Activated CD8-positive, alpha-beta memory T cell treated with anti-CD3 and anti-CD28 coated beads for 48 hours (primary cell): Measurements from ENCODE around the gene POP4.
"Not testable (repeated sequence)": the region's sequence is repeated elsewhere in the genome, so short reads cannot be mapped to it uniquely, and the experiment has no call there.

Experiments
- DNase-seq, 3 experiments: peaks; one replicate each; pipeline ENCODE4 v3.0.0-alpha.2; 2020; ENCODE audit warnings: low read depth in 2 of 3, low spot score in 2 of 3

The POP4 gene, protein sequence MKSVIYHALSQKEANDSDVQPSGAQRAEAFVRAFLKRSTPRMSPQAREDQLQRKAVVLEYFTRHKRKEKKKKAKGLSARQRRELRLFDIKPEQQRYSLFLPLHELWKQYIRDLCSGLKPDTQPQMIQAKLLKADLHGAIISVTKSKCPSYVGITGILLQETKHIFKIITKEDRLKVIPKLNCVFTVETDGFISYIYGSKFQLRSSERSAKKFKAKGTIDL

DNA sequence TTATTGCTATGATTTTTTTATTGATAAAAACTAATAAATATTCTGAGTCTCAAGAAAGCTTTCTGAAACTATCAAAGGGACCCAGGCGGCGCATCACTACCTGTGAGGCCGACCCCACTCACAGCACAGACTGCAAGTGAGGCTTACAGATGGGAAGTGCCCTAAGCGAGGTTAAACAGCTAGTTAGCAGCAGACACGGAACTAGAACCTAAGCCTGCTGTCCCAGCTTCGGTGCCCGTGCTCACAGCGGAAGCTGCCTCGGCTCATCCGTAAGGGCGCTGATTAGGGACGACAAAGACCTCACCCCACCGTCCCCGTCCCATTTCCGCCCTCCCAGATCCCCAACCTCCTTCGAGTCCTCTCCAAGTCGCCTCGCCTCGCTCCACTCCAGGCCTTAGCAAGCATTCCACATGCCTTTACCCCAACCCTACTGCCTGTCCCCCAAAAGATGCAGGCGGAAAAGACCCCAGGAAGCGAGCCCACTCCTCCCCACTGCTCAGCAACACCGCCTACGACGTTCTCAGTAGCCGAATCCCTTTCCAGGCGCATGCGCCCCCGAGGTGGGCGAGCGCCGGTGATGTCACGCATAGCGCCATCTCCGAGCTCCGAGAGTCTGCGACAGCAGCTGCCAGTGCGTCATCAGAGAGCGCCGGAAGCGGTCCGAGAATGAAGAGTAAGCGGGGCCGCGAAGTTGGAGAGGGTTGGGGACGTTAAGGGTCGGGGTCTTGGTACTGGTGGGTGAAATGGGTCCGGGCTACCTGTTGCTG lies at the start of gene POP4:
TSS of gene POP4 (plus strand) at position 631 of the 767 bp plus-strand sequence. CDS start at position 667, 36 bp downstream.
- DNase-seq, result peak; percentile 93 to 99 (median 99)

DNA sequence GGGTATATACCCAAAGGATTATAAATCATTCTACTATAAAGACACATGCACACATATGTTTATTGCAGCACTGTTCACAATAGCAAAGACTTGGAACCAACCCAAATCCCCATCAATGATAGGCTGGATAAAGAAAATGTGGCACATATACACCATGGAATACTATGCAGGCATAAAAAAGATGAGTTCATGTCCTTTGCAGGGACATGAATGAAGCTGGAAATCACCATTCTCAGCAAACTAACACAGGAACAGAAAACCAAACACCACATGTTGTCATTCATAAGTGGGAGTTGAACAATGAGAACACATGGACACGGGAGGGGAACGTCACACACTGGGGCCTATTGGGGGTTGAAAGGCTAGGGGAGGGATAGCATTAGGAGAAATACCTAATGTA lies 47.0 kb upstream of the POP4 start:
- not testable (repeated sequence) for DNase-seq

DNA sequence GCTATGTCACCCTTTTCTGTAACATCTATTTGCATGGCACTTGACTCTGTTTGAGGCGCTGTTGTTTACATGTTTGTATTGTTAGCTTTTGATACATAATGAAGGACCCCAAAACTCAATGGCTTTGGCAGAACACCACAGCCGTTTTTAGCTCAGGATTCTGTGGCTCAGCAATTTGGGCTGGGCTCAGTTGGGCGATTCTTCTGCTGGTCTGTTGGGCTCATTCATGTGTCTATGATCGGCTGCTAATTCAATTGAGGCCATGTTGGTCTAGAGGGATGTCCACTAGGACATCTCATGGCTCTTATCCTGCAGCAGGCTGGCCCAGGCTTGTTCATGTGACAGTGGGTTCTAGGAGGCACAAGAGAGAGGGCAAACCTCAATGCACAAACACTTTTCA lies 46.3 kb upstream of the POP4 start:
- DNase-seq, result no peak

DNA sequence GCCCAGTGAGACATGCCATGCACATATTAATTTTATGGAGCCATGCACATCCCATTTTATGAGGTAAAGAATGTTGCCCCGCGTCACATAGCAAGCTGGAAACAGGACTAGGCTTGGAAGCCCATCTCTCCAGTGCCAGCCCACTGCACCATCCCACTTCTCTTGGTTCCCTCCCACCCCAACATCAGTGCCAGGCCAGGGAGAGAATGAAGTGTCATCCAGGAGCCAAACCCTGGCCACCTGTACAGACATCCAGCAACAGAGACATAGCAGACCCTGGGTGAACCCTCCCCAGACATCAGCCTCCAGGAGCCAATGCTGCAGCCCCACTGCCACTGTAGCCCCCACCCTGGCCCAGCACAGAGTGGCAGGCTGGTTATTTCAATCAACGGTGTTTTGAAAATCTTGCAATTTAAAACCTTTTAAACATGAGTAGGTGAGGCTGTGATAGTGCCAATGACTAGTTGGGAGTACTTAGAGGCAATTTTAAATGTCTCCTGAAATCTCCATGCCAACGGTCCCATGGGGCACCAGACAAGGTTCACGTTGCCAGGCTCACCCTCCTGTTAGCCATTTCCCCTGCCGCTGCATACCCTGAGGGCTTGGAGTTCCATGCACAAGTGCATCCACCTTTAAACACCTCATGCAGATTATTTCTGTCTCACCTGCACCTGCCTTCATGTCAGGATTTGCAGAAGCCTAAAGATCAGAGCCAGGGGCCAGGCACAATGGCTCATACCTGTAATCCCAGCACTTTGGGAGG lies 45.6 kb upstream of the POP4 start:
- no peak for DNase-seq

DNA sequence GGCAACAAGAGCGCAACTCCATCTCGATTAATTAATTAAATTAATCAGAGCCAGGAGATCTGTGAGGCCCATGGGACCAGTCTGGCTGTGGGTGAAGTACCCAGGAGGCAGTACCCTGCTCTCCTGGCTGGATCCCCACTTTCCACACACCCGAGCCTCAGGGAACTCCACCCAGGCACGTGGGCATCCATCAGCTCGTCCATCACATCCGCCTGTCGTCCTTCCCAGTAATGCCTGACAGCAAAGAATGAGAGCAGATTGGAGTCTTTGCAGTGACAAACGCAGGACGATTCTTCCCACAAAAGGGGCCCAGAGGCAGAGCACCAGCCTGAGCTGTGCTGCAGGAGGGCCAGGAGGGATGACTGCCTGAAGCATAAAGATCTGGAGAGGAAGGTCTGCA lies 44.5 kb upstream of the POP4 start:
- no peak for DNase-seq

DNA sequence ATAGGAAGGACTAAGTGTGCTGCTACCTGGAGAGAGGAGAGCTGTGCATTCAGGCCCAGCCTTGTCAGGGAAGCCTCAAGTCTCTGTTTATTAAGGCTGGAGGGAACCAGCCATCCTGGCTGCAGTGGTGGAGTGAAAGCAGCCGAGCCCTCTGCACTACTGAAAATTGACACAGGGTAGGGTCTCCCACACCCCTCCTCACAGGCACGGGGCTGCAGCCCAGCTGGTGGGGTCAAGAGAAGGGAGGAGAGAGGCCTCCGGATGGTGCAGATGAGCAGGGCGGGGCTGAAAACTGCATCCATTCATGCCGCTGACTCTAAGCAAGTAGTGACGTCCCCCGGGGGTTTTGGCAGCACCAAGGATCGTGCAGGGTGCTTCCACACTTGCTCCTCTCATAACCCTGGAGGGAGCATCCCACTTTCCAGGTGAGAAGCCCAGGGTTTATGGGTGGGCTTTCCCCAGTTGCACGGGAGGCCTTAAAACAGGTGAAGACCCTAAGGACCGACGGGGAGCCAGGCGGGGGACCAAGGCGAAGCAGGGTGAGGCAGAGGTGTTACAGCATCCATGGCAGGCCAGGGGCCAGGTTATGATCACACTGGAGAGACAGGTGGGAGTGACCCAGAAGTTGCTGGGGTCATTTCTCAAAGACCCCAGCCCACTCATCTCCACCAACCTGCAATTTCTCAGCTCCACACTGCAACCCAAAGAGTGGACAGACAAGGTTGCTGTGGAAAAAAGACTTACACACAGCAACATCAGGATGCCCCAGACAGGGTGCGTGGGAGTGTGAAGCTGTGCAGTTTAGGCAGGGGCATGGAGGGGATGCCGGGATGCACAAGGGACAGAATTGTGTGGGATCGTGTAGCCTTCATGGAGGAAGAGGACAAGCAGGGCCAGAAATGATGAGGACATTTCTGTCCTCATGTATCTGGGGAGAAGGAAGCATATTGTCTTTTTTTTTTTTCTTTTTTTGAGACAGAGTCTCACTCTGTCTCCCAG lies 43.5 kb upstream of the POP4 start:
- DNase-seq, result no peak

DNA sequence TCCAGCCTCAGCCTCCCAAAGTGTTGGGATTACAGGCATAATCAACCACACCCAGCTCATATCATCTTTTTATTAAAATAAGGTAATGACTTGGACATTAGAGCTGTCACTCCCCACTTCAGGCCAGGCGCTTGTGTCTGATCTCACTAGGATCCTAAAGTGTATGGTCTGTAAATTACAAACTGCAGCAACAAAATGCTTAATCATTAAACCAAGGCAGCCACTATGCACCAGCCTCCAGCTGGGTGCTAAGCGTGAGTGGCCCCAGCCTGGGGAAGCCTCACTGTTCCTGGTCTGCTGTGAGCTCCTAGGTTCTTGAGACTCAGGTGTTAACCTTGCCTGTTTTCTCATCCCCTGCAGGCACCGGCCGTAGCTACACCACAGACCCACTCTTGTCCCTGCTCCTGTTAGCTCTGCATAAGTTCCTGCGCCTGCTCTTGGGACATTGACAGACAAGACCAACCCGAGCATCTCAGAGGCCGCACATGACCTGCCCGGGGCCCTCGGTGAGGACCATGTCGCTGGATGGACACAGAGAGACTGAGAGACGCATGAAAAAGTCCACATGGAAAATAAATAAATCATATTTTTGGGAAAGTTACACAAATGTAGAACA lies 42.5 kb upstream of the POP4 start:
- DNase-seq, result no peak

DNA sequence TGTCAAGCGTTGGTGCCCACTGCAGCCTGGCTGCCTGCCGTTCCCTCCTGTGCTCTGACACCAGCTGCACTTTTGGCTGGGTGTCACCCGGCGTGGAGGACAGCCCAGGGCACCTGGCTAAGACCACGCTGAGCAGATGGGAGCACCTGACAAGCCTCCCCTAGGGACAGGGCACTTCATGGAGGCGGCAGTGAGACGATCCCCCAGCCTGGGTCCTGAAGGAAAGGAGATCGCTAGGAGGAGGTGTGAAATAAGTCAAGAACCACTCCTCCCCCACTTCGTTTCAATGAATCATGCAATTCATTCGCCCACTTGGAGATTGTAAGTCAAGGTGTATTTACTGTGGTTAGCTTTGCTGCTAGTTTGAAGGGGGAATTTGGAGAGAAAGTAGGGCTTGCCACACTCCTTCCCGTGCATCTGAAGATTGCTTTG lies 41.5 kb upstream of the POP4 start:
- DNase-seq, result no peak

DNA sequence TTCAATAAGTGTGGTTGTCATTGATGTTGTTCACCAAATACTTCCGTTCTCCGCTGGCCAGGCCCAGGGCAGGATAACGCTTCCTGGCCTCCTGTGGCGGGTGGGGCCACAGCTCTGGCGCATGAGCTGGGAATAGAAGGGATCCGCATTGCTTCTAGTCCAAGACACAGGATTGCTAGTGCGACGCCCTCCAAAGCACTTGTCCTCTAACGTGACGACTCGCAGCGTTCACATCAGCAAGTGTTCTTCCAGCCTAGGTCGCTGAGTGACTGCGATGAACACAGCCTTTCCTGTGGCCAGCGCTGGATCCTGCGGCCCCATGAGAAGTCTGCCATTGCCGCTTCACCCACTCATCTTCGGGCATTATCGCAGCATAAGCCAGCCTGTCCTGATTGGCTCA lies 40.9 kb upstream of the POP4 start:
- DNase-seq, result no peak

DNA sequence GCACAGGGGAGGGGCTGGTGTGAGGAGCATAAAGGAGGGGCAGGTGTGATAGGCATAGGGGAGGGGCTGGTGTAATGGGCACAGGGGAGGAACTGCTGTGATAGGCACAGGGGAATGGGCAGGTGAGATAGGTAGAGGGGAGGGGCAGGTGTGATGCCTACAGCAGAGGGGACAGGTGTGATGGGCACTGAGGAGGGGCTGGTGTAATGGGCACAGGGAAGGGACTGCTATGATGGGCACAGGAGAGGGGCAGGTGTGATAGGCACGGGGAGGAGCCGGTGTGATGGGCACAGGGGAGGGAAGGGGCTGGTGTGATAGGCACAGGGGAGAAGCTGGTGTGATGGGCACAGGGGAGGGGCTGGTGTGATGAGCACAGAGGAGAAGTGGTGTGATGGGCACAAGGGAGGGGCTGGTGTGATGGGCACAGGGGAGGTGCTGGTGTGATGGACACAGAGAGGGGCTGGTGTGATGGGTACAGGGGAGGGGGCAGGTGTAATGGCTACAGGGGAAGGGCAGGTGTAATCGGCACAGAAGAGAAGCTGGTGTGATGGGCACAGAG lies 39.5 kb upstream of the POP4 start:
- DNase-seq, result no peak

DNA sequence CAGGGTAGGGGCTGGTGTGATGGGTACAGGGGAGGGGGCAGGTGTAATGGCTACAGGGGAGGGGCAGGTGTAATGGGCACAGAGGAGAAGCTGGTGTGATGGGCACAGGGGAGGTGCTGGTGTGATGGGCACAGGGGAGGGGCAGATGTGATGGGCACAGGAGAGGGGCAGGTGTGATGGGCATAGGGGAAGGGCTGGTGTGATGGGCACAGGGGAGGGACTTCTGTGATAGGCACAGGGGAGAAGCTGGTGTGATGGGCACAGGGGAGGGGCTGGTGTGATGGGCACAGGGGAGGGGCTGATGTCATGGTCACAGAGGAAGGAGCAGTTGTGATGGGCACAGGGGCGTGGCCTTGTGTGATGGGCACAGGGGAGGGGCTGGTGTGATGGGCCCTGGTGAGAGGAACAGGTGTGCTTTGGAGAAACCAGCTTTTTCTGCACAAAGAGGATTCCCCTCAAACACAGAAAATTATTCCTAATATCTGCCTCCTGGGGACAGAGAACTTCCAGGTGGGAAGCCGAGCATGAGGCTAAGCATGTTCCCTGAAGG lies 38.6 kb upstream of the POP4 start:
- no peak for DNase-seq

DNA sequence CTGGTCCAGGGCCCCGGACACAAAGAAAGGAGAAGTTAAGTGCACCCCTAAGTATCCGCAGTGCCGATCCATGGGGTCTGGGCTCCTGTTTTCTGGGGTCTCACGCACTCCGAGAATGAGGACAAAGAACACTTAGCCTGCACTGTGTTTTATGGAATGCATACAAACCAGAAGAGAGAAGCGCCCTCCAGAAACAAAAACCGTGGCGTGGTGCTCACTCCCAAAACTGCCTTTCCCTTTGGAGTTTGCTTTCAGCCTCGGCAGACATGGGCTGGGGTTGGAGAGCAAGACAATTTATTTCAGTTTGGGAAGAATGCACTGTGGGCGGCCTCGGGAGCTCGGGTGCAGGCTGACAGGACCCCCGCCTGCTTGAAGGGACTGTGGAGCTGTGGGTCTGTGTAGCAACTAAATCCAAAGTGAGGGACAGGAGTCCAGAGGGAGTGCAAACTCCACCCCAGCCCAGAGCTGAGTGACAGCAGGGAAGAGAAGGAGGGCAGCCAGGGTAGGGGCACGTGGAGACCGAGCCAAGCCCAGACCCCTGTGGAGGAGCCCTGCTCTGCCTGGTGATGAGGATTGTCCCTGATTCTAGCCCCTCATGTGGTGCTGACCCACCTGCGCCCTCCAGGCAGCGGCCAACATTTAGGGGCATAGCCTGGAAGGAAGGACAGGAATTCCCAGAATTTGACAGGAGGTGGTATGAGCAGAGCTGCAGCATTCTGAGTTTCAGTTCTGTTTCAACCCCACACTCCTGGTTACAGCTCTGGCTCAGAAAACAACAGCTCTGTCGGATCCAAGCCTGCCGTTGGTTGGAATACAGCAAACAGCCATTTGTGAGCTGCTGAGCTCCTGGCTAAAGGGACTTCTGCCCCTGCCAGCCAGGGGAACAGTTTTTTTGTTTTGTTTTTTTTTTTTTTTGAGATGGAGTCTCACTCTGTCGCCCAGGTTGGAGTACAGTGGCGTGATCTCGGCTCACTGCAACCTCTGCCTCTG lies 37.8 kb upstream of the POP4 start:
- no peak for DNase-seq

DNA sequence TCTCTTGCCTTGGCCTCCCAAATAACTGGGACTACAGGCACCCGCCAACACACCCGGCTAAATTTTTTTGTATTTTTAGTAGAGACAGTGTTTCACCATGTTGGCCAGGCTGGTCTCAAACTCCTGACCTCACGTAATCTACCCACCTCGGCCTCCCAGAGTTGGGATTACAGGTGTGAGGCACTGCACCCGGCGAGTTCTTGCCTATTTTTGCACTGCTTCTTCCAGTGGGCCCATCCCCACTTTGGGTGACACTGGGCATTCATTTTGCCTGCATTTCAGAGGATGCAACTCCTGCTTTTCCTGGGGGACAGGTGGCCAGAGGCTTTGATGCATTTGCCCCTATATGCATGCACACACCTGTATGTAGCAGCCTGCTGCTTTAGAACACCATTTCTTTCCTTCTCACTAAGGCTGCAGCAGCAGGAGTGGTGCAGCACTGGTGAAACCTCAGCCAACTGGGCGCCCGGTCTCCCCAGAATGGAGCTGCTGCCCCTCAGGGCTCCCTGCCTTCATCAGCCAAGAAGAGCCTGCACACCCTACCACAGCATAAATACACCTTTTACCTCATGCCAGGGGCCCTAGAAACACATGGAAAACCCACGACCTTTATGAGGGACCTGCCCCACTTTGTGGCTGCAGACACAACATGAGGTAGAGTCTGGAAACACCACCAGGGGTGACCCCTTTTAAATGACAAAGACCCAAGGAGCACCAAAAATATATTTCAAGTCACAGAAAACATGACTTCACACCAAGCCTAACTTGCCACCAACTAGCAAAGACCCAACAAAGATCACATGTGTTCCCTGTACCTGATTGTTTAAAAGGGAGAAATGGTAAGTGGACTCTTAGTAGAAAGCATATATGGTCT lies 36.8 kb upstream of the POP4 start:
- no peak for DNase-seq

DNA sequence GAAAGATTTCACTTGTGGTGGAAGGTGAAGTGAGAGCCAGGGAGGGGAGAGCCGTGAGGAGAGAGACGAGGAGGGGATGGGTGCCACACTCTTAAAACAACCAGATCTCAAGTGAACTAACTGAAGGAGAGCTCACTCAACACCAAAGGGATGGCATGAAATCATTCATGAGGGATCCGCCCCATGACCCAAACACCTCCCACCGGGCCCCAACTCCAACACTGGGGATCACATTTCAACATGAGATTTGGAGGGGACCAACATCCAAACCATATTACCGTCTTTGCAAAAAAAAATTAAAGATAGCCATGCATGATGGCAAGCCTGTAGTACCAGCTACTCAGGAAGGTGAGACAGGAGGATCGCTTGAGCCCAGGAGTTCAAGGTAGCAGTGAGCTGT lies 34.9 kb upstream of the POP4 start:
- no peak for DNase-seq

DNA sequence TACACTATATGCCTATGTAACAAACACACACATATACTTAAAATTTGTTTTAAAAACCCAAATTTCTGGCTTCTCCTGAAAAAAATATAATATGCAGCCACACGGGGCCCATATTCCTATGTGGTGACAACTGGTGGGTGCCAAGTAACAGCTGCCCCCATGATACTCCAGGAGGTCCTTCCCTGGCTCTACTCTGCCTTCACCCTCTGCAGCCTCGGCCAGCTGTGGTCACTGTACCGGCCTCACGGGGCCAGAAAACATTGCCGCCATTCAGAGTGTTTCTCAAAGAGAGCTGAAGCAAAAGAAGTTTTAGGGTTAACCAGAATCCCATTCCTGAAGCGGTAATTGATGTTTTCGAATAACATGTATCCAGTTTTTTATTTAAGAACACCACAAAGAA lies 32.6 kb upstream of the POP4 start:
- no peak for DNase-seq

DNA sequence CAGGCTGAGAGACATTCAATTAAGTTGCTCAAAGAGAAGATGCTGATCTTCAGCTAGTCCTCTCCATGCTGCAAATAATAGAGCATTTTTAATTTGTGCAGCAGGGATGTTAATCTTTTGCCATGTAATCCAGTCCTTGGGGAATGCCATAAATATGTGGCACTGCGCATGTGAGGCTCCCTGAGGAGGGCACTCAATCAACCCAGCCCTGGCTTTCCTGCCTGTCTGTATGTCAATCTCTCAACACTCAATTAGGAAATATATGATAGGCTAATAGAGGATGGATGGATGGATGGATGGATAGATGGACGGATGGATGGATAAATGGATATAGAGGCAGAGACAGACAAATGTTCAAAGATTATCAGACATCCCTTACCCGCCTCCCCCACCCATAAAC lies 31.6 kb upstream of the POP4 start:
- DNase-seq, result no peak

DNA sequence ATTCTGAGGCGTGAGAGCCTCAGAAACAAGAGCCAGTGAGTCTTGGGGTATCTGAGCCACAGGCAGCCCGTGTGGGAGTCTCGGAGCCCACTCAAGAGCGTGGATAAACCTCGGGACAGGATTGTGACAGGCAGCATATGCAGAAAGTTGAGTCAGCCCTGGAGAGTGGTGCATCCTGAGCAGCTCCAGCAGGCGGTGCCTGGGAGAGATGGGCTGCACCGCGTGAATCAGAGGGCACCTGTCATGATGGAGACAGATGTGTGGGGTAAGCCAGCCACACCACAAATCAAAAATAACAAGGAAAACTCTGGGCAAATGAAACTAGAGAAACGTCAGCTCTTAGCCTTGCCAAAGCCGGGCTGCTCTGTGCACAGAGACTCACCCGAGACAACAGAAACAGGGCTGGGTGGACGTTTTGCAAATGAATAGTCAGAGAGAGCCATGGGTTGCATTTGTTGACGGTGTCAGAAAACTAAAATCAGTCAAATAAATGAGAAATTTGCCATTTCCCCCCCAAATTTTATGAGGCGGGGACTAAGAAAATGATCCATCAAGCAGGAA lies 30.0 kb upstream of the POP4 start:
- no peak for DNase-seq
